Neural progenitor cell (in vitro differentiated cells): ENCODE measurements around the gene TCERG1L. TPM values are rescaled to one million over a fixed set of nuclear protein-coding genes. Genes with fewer than 3 reads are reported as not detected.

Experiments used
- DNase-seq: peaks from one replicate; pipeline ENCODE4 v3.0.0-alpha.2; 2016; ENCODE audit warnings: low spot score
- H2AFZ ChIP-seq: fragments of 200-600 bp; sonication (generic); replicated peaks from 2 replicates; pipeline ENCODE4 v1.6.1; 2016; ENCODE audit warnings: antibody characterized with exemption
- H3F3A ChIP-seq: fragments of 200-600 bp; sonication (generic); 2 replicates; pipeline ENCODE4 v1.6.1; 2016; ENCODE audit warnings: antibody characterized with exemption, low read depth
- H3K27ac ChIP-seq: fragments of 200-600 bp; sonication (generic); 2 replicates; pipeline ENCODE4 v1.5.1; 2016; ENCODE audit warnings: mild to moderate bottlenecking
- H3K27me3 ChIP-seq: fragments of 200-600 bp; sonication (generic); 2 replicates; pipeline ENCODE4 v1.6.1; 2016; ENCODE audit warnings: mild to moderate bottlenecking, moderate library complexity
- H3K36me3 ChIP-seq: fragments of 200-600 bp; sonication (generic); 2 replicates; pipeline ENCODE4 v1.5.1; 2016
- H3K4me1 ChIP-seq: fragments of 200-600 bp; sonication (generic); 2 replicates; pipeline ENCODE4 v1.6.1; 2016; ENCODE audit warnings: mixed run types
- H3K4me2 ChIP-seq: fragments of 200-600 bp; sonication (generic); 2 replicates; pipeline ENCODE4 v1.6.1; 2016
- H3K4me3 ChIP-seq: fragments of 200-600 bp; sonication (generic); 2 replicates; pipeline ENCODE4 v1.5.1; 2016
- H3K79me2 ChIP-seq: fragments of 200-600 bp; sonication (generic); 2 replicates; pipeline ENCODE4 v1.6.1; 2016; ENCODE audit warnings: low read depth
- H3K9ac ChIP-seq: fragments of 200-600 bp; sonication (generic); 2 replicates; pipeline ENCODE4 v1.6.1; 2016
- H3K9me3 ChIP-seq: fragments of 200-600 bp; sonication (generic); 2 replicates; pipeline ENCODE4 v1.5.1; 2016; ENCODE audit warnings: low read depth
- H4K20me1 ChIP-seq: fragments of 200-600 bp; sonication (generic); 2 replicates; pipeline ENCODE4 v1.6.1; 2016; ENCODE audit warnings: low read depth
- H3K27ac Mint-ChIP-seq: 3 replicates; pipeline ENCODE4 v1.8.0; 2021; ENCODE audit warnings: mixed read lengths
- H3K27me3 Mint-ChIP-seq: 2 replicates; pipeline ENCODE4 v1.8.0; 2022; ENCODE audit warnings: low read depth, mild to moderate bottlenecking, inconsistent platforms, moderate library complexity, mixed read lengths; ENCODE audit not compliant: insufficient read depth
- H3K36me3 Mint-ChIP-seq: 3 replicates; pipeline ENCODE4 v1.8.0; 2021; ENCODE audit warnings: mixed read lengths
- H3K4me1 Mint-ChIP-seq: 3 replicates; pipeline ENCODE4 v1.8.0; 2021; ENCODE audit warnings: mixed read lengths
- H3K4me3 Mint-ChIP-seq: 3 replicates; pipeline ENCODE4 v1.8.0; 2021; ENCODE audit warnings: mild to moderate bottlenecking, moderate library complexity, mixed read lengths
- H3K9me3 Mint-ChIP-seq: 3 replicates; pipeline ENCODE4 v1.8.0; 2020; ENCODE audit warnings: mixed read lengths
- EZH2 ChIP-seq: fragments of 200-600 bp; sonication (generic); IDR thresholded peaks from 2 replicates; pipeline ENCODE4 v1.6.1; 2017; ENCODE audit warnings: antibody characterized with exemption, mild to moderate bottlenecking, moderate library complexity
- EZH2phosphoT487 ChIP-seq: fragments of 200-600 bp; sonication (generic); IDR thresholded peaks from 2 replicates; pipeline ENCODE4 v1.6.1; 2017; ENCODE audit warnings: antibody characterized with exemption
- total RNA-seq: library from RNA; depleted of rRNA; stranded (reverse); fragments of >200 nt; gene quantifications from 2 replicates; pipeline ENCODE4 v1.2.3, GENCODE V29; 2015; ENCODE audit warnings: low replicate concordance
- TF ChIP-seq, protein P1 (sequence below): fragments of 200-600 bp; sonication (generic); IDR thresholded peaks from 2 replicates; pipeline ENCODE4 v1.5.1; 2017; ENCODE audit warnings: antibody characterized with exemption, mild to moderate bottlenecking

The TCERG1L gene
- total RNA-seq, 1 donor from 2014 or later: 1.8 TPM

DNA sequence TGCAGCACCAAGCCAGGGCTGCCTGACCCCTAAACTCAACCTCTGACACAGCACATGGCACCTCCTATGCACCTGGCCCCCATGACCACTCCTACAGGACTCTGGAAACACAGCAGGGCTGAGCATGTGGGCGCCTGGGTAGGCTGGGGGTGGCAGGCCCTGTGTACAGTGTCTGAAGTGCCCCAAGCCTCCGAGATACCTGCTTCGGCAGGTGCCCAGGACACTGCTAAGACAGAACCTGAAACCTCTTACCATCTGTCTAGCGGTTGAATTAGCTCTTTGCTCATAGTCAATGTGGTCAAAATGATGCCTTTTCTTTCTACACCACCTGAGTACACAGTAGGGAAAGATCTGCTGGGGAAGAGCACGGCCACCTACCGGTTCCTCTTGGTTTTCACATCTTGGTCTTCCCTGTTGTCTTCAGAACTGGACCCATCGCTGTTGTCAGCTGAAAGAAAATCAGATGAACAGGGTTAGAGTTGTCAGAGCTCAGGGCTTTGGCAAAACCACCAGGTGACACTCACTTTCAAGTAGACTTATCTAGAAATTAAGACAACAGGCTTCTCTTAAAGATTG lies 177.4 kb downstream of the TCERG1L start:
- Histone ChIP-seq H2AFZ (no peak overlapping the region), H3K9ac (no peak overlapping the region), H3K36me3 (no peaks in the 10 kb centered on the region), H3K4me2 (no peak overlapping the region), H3K27me3 (no peaks in the 10 kb centered on the region), H3K4me1 (no peaks in the 10 kb centered on the region), H3K4me3 (no peak overlapping the region), H3K9me3 (no peaks in the 10 kb centered on the region), H3K27ac (no peak overlapping the region), H3F3A (no peaks in the 10 kb centered on the region), H3K79me2 (no peaks in the 10 kb centered on the region), H4K20me1 (no peaks in the 10 kb centered on the region)
- H3K9me3 Mint-ChIP-seq: no peaks in the 10 kb centered on the region
- H3K4me1 Mint-ChIP-seq: no peaks in the 10 kb centered on the region
- TF ChIP-seq, protein P1, sequence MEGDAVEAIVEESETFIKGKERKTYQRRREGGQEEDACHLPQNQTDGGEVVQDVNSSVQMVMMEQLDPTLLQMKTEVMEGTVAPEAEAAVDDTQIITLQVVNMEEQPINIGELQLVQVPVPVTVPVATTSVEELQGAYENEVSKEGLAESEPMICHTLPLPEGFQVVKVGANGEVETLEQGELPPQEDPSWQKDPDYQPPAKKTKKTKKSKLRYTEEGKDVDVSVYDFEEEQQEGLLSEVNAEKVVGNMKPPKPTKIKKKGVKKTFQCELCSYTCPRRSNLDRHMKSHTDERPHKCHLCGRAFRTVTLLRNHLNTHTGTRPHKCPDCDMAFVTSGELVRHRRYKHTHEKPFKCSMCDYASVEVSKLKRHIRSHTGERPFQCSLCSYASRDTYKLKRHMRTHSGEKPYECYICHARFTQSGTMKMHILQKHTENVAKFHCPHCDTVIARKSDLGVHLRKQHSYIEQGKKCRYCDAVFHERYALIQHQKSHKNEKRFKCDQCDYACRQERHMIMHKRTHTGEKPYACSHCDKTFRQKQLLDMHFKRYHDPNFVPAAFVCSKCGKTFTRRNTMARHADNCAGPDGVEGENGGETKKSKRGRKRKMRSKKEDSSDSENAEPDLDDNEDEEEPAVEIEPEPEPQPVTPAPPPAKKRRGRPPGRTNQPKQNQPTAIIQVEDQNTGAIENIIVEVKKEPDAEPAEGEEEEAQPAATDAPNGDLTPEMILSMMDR: no peak
- no peak for TF ChIP-seq EZH2phosphoT487
- TF ChIP-seq EZH2: no peak
- no peaks in the 10 kb centered on the region for H3K36me3 Mint-ChIP-seq
- no peak overlapping the region for H3K4me3 Mint-ChIP-seq
- H3K27me3 Mint-ChIP-seq: peaks cover 4% of the 10 kb centered on the region
- no peak overlapping the region for H3K27ac Mint-ChIP-seq
- DNase-seq: no peak

- Histone ChIP-seq H3K4me1 (no peaks in the 10 kb centered on the region), H3K36me3 (no peaks in the 10 kb centered on the region), H3K9me3 (no peaks in the 10 kb centered on the region), H3K79me2 (no peaks in the 10 kb centered on the region), H3K4me2 (no peak overlapping the region), H3F3A (no peaks in the 10 kb centered on the region), H2AFZ (no peak overlapping the region), H3K4me3 (no peak overlapping the region), H4K20me1 (no peaks in the 10 kb centered on the region), H3K27ac (no peak overlapping the region), H3K27me3 (no peaks in the 10 kb centered on the region), H3K9ac (no peak overlapping the region)
- Mint-ChIP-seq H3K27me3 (peaks cover 4% of the 10 kb centered on the region), H3K4me3 (no peak overlapping the region), H3K36me3 (no peaks in the 10 kb centered on the region), H3K9me3 (no peaks in the 10 kb centered on the region), H3K4me1 (no peaks in the 10 kb centered on the region), H3K27ac (peak overlapping the region; percentile 17)
- no peak for TF ChIP-seq EZH2phosphoT487
- TF ChIP-seq, protein P1: no peak
- TF ChIP-seq EZH2: no peak
- no peak for DNase-seq
Measured at GRCh38 chr10:131132681-131133080, 178.8 kb downstream of the TCERG1L start.

DNA sequence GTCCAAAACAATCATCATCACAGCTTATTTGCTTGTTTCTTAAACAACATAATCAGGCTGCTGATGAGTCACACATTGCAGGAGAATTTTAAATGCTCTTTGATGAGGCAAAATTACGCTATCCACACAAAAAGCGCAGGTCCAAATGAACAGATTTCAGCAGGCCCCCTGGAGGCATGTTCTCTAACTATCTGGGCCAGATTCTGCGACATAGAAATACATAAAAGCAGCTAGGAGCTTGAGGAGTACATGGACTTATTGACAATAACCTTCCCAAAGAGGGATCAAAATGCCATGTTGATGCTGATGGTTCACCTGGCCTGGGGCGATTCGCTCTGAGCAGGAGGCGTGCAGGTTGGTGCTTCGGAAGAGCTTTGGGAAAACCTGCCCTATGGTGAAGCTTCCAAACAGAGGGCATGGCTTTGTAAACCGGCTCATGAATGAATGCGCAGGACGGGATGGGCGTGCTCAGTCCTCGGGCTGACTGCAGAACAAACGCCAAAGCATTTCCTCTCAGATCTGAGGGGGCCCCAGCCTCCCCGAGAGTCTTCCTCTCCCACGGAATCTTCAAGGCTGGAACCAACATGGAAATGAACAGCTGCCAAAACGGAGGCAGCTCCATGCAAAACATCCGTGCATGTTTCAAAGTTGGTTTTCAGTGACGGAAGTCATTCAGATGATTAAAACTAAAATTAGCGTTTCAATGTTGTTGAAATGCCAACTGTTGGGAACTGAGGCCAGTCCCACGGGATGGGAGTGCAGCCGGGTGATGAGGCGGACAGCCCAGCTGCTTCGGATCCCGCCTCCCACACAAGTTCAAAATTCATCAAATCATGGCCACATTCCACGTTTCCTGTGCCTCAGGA lies 179.6 kb downstream of the TCERG1L start:
- Mint-ChIP-seq H3K36me3 (no peaks in the 10 kb centered on the region), H3K27ac (no peak overlapping the region), H3K9me3 (no peaks in the 10 kb centered on the region), H3K4me3 (no peak overlapping the region), H3K4me1 (no peaks in the 10 kb centered on the region), H3K27me3 (peaks cover 4% of the 10 kb centered on the region)
- peaks cover 2% of the 10 kb centered on the region for H3F3A ChIP-seq
- no peaks in the 10 kb centered on the region for H3K79me2 ChIP-seq
- no peak overlapping the region for H3K9ac ChIP-seq
- H4K20me1 ChIP-seq: no peaks in the 10 kb centered on the region
- TF ChIP-seq, protein P1: no peak
- no peaks in the 10 kb centered on the region for H3K9me3 ChIP-seq
- no peak for DNase-seq
- H3K4me3 ChIP-seq: no peak overlapping the region
- H3K27ac ChIP-seq: no peak overlapping the region
- H3K36me3 ChIP-seq: no peaks in the 10 kb centered on the region
- H2AFZ ChIP-seq: no peak overlapping the region
- H3K4me1 ChIP-seq: peaks cover 5% of the 10 kb centered on the region
- H3K27me3 ChIP-seq: no peaks in the 10 kb centered on the region
- no peak overlapping the region for H3K4me2 ChIP-seq
